NCI-H2227 (cell line): Measurements from ENCODE around the gene GCHFR.

Experiments used
- DNase-seq: peaks from one replicate; lab custom pipeline; 2025; ENCODE audit not compliant: unreplicated experiment; lab: John Stamatoyannopoulos, UW

GCHFR gene

DNA sequence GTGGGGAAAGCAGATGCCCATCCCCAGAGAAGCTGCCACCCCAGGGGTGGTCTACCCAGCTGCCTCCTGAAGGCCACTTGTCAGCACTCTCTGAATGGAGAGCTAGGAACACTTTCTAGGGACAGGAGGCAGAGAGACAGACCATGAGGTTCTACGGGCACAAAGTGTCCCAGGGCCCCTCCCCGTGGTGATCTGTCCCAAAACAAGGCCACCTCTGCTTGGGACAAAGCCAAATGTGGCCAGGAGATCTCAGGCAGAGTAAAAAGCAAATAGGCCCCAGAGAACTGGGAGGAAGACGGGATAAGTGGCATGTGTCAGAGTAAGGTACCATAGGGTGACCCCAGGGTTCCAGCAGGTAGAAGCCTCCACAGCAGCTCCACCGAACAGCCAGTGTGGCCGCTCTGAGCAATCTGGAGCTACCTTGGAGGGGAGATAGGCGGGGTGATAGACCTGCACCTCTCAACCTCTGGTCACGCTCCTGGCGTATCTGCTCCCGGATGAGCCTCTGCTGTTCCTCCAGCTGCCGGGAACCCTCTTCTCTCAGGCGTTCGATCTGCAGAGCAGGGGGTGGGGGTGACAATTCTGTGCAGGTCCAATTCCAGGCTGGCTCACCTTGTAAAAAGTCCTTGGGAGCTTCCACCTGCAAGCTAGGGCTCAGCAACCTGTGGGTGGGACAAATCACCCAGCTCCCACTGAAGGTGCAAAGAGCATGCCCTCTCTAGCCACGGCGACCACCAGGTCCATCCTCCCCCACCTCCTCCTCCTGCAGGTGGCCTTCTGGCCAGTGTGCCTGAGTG lies 12.1 kb downstream of the GCHFR start:
- no peak for DNase-seq

DNA sequence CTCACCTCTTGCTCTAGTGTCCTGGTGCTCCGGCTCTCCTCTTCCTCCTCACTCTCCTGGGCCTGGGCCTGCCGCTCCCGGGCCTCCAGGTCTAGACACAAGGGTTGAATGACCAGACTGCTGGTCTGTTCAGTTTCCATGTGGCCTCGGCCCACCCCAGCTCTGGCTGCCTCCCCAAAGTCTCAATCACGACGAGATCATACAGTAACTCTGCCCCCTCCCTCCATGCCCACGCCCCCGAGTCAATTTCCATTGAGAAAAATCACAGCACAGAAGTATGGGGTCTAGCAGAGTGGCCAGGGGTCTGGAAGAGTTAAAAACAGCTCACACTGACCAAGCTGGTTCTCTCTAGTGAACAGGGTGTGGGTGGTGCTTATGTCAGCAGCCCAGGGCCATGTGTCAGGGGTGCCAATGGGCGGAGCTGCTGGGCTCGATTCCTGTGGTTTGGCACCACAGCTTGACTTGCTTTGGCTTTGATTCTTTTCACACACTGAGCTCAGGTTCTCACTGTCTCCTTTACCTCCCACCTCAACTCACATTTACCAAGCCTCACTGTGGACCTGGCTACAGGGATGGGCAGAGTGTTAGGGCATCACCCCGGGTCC lies 12.8 kb downstream of the GCHFR start:
- DNase-seq, result no peak

DNA sequence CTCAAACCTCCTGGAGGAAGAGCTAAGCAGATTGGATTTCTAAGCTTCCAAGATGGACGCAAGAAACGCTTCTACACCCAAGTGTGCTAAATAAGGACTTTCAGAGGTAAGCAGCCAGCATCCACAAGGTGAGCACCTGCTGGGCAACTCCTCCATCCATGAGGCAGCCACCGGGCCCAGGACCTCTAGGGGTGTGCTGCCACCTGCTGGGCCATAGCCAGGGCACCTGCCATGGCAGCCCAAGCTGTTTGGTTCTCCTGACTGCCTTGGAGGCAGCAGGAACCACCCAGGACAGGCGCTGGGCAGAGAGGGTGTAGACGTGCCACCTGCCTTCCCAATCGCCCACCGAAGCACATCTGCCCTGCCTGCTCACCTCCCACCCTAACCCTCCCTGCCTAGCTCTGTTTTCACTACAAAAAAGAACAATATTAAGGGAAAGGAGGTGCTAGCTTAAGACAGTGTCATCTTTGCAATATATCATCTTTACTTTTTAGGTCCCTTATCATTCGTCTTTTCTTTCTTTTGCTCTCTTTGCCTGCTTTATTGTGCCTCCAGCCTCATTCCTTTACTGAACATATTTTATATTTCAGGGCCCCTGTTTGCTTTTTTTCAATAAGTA lies 18.9 kb downstream of the GCHFR start:
- peak; percentile 65 for DNase-seq

DNA sequence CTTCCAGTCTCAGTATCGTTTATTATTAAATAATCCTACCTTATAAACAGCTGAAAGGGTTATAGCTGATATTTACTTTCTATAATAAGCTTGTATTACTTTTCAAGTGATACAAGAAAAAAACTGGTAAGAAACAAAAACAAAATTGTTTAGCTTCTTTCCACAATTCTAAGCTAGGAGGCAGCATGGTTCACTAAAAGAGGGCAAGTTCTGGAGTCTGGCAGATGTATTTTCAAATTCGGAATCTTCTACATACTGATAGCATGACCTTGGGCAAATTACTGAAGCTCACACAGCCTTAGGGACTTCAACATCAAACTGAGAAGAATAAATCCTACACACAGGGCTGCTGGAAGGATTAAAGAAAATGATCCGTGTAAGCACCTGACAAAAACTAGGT lies 21.3 kb downstream of the GCHFR start:
- no peak for DNase-seq

DNA sequence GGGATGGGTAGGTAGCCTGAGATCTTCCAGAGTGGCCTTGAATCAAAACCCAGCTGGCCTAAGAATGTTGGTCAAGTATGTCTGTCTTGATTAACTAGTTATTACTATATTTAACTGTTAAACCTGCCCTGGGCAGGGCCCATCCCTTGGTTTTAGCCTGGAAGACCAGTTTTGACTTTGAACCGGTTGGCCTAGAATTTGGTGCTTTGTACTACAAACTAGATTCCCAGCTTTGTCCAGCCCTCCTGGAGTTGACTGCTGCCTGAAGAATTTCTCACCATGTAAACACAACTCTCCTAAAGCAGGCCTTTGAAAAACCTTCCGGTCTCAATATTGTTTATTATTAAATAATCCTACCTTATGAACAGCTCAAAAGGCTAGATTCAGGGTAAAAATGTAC lies 21.9 kb downstream of the GCHFR start:
- no peak for DNase-seq

DNA sequence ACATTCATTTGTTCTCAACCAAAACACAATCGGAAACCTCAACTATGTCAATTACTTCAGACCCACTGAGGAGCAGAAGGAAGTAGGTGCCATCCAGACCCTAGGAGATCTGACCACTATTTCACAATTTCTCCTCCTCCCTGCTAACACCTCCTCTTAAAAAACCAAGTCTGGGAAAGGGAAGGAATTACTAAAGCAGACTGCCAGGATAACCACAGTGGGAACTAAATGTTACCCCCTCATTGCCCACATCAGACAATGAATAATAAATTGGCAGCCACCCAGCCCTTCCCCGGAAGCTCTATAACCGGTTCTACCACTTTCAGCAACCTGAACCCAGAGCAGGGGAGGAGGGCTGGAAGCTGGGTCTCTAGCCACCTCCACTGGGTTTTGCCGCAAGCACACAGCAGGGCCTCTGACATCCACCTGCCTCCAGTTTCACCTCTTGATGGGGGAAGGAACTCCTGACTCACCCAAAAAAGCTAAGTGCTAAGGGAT lies 23.5 kb downstream of the GCHFR start:
- DNase-seq, result no peak

DNA sequence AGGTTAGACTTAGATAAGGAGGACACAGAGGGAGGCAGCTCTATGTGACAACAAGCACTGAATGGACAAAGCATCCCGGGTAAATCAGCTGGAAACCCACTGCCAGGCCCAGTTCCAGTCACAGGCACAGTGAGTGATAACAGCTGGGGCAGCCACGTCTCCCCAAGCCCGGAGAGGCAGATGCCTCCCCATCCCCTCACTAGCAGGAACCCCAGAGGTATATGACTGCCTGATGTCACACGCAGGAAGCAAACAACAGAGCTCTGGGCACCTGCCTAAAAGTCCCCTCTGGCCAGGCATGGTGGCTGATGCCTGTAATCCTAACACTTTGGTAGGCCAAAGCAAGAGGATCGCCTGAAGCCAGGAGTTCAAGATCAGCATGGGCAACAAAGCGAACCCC lies 24.1 kb downstream of the GCHFR start:
- DNase-seq, result no peak

DNA sequence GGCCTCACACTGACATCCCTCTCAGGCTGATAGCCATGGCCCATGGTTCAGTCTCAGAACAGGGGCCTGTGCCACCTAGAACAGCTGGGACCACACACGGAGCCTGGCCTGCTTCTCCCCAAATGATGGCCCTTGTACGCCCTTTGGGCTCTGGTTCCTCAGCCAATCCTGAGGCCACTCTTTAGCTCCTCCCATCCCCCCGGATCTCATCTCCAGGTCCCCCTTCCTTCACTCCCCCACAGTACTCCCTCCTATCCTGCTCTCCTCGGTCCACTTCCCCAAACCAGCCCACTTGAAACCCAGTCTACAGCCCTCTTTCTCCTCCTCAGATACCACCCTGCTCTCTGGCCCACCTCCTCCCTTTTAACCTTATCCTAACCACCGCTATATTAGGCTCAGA lies 25.3 kb downstream of the GCHFR start:
- DNase-seq, result no peak

DNA sequence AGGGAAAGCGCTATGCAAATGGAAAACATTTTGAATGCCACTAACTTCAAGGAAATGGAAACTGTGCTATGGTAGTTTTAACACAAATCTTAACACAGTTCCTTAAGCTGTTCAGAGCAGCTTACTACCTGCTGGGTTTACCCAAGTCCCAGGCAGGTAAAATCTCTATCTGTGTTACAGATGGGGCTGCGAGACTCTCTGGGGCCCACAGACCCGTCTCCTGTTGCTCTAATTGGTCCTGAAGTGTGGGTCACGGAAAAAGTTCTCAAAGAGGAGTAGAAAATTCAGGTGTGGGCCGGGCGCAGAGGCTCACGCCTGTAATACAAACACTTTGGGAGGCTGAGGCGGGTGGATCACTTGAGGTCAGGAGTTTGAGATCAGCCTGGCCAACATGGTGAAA lies 26.1 kb downstream of the GCHFR start:
- no peak for DNase-seq

DNA sequence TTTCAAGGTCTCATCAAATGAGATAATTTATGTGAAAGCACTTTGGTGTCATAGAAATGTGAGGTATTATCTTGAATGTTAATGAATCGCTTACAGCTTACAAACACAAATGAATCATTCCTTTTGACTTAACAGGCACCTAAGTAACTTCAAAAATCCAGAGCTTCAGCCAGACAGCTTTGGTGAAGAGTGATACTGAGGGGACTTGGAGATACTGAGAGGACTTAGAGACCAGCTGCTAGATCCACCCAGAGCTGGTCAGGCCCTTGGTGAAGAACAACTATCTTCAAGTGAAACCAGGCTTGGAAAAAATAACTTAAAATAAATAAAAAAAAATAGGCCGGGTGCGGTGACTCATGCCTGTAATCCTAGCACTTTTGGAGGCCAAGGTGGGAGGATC lies 26.9 kb downstream of the GCHFR start:
- DNase-seq, result no peak

DNA sequence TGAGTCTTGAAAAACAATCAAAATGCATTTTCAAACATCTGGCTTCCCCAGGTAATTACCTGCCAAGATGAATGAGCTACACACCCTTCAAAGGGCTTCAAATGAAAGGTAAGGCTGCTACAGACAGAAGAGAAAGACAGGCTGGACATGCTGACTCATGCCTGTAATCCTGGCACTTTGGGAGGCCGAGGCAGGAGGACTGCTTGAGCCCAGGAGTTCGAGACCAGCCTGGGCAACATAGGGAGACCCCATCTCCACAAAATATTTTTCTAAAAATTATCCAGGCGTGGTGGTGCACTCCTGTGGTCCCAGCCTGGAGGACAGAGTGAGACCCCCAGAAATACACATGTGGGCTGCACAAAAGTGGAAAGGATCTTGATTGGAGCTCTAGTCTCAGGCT lies 28.5 kb downstream of the GCHFR start:
- no peak for DNase-seq

DNA sequence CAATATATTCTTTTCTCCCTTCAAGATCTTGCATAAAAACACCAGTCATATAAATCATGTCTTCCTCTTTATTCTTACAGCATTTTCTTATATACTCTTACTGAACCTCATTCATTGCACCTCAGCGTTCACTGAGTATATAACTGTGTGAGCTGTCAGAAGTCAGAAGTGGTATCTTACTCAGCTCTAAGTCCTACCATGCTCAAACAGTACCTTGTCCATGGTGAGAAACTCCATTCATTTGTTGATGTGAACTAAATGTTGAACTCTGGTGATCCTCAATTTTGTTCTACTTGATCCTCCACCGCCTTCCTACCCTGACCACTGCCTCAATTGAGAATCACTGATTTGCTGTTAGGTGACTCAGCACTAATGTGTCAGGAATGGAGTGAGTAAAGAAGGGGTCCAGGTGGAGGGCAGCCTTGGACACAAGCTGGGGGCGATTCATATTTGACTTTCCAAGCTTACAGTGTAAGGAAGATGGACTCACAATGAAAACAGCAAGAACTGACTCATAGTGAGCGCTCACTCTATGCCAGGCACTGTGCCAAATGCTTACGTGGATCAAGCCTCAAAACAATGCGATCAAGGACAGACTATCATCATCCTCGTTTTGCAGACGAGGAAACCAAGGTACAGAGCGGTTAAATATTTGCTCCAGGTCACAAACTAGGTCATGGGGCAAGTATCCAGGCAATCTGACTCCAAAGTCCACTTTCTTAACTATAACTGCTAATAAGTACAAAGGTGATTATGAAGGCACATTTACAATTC lies 29.5 kb downstream of the GCHFR start:
- no peak for DNase-seq

DNA sequence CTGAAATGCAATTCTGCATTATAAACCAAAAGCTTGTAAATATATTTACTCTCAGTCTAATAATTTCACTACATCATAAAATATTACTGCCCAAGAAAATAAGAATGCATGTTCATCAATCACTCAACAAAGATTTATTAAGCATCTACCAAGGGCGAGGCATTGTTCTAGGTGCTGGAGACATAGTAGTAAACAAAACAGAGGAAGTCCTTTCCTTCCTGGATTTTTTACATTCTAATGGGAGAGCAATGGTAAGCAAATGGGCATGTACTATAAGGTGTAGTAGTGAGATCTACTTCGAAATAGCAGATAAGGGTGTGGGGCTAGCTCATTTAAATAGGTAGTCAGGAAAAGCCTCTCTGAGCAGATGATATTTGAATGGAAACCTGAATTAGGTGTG lies 32.2 kb downstream of the GCHFR start:
- no peak for DNase-seq

DNA sequence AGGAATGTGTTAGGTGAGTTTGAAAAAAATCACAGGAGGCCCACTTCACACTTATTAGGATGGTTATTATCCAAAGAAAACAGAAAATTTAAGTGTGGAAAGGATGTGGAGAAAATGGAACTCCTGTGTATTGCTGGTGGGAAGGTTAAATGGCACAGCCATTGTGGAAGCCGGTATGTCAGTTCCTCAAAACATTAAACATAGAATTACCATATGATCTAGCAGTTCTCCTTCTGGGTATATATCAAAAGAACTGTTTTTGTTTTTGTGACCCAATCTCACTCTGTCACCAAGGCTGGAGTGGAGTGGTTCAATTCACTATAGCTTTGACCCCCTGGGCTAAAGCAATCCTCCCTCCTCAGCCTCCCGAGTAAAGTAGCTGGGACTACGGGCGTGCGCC lies 32.6 kb downstream of the GCHFR start:
- no peak for DNase-seq

DNA sequence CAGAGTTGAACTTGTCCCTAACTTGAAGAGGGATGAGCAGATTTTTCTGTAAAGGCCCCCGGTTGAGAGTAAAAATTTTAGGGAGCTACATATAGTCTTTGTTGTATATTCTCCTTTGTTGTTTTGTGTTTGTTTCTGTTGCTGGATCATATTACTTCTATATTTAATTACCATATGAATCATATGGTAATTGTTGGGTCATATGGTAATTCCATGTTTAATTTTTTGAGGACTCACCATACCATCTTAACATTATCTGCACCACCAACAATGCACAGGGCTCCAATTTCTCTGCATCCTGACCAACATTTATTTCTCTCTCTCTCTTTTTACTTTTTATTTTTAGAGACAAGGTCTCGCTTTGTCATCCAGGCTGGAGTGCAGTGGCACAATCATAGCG lies 35.7 kb downstream of the GCHFR start:
- DNase-seq, result no peak

DNA sequence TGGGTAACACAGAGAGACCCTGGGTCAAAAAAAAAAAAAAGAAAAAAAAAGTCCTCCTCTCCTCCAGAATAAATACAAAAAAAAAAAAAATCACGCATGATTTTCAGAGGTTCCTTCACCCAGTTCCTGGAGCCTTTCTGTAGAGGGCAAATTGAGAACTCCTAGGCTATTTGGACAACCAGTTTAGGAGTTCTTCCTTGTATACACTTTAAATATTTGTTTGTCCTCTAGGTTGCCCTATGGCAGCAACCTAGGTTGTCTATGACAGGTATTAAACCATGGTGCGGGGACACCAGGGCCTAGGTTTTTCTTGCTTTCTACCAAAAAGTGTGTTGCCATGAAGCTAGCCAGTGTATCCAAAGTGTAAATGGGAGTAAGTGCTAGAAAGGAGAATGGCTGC lies 39.2 kb downstream of the GCHFR start:
- DNase-seq, result no peak

DNA sequence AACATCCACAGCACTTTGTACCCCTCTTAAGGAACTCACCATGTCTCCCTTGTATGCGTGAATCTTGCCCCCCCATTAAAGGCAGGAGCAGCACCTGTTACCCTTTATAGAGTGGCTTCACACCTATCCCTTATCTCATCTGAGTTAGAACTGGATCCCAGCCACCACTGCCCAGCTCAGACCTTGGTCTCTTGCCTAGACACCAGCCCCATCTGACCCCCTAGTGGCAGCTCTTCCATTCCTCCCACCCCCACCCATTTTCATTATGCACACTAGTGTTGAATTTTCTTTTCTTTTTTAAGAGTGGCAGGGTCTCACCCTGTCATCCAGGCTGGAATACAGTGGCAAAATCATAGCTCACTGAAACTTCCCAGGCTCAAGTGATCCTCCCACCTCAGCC lies 39.8 kb downstream of the GCHFR start:
- DNase-seq, result no peak

DNA sequence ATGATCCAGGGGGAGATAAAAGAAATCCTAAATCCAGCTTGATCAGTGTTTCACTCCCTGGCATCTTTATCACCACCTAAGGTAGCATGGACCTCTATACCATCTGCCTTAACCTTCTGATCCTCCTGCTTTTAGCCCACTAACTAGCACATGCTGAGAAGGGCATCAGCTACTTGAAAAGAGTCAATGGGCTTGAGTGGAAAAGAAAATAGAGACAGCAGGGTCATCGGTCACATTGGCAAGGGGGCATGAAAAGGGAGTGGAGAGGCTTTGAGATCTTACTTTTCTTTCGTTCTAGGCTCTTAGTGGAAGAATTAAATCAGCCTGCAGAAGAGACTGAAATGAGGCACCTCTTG lies 42.8 kb downstream of the GCHFR start:
- no peak for DNase-seq

DNA sequence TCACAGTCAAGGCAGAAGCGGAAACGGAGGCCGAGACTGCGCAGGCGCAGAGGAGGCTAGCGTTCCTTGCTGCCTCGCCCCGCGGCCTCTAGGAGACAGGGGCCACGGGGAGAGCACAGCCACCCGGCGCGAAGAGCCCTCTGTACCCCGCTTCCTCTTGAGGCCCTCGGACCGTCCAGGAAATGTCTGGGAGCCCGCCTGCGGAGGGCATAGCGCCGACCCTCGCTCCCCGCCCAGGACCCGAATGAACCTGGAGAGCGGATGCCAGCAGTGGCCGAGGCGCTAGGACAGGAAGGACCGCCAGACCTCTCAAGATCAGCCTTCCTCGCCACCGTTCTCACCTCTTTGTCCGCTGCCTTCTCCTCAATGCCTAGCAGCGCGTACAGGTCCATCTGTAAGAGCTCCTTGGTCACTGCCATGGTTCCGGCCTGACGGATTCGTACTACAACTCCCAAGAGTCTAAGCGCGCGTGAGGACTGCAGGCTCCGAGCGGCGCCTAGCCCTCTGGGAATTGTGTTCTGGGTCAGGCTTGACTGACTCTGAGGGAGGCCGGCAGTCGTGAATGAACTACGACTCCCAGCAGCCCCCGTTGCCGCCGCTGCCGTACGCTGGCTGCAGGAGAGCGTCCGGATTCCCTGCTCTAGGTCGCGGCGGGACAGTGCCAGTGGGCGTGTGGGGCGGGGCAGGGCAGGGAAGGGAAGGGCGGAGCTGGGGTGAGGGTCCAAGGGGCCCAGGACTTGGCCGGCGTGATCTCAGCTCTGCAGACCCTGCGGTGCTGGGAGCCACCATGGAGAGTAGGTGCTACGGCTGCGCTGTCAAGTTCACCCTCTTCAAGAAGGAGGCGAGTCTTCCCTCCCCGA lies 43.4 kb downstream of the GCHFR start, which contains the start of the genes DNAJC17 and ZFYVE19:
DNAJC17 (minus strand) TSS at position 446 of the 860 bp plus-strand sequence; CDS start at position 419, 27 bp downstream.
ZFYVE19 (plus strand) TSS at position 62 of the 860 bp plus-strand sequence; CDS start at position 563, 501 bp downstream.
- peak; percentile 94 for DNase-seq

DNA sequence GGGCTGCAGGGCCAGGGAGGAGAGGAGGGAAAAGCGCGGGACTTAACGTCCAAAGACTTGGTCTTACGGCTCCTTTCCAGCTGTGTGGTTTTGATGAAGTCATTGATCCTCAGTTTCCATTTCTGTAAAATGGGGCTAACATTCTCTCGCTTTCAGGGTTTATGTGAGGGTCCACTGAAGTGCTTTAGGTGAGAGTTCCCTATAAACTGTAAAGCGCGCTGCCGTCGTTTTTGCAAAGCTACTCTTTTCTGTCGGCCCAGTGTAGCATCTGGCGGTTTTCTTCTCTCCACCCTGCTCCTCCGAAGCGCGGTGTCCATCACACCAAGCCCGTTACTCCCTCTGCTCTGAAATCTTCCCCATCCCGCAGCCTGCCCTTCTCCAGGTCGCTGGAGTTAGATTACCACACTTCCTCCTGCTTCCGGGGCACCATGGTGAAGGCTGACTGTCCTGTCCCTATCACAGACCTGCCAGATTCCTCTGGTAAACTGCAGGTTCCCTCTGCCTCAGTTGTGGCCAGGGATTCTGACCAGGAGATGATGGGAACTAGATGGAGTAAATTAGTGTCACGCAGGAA lies 44.1 kb downstream of the GCHFR start:
- DNase-seq, result no peak
